HepG2 (cell line): ENCODE results near the gene MYO1G. TPM values are rescaled to one million over a fixed set of nuclear protein-coding genes. Genes with fewer than 3 reads are reported as not detected.

Experiments
- ATAC-seq: fragments of 200-7000 bp; cut with Tn5 transposase; 3 replicates; pipeline ENCODE4 v1.9.1; 2020; ENCODE audit warnings: mild to moderate bottlenecking, moderate library complexity
- BruUV-seq: library from RNA; stranded (reverse); fragments of 400-500 nt; replicated peaks from 2 replicates; lab custom pipeline; 2021; lab: Mats Ljungman, UMichigan
- CTCF ChIA-PET: fragments of 300-600 bp; formaldehyde crosslinking; extraction: SDS; loops from one replicate; lab custom pipeline; 2021; ENCODE audit warnings: low total read pairs, inconsistent platforms, low intra/inter-chr PET ratio; lab: Yijun Ruan, JAX
- POLR2A ChIA-PET: fragments of 350-600 bp; sonication (Branson Sonifier 250); formaldehyde crosslinking; loops from one replicate; lab custom pipeline; 2020; ENCODE audit warnings: antibody characterized with exemption, inconsistent platforms; lab: Yijun Ruan, JAX
- DNase-seq: peaks from one replicate; pipeline ENCODE4 v3.0.0-alpha.2; 2015; ENCODE audit warnings: low spot score
- FAIRE-seq: peaks from 3 replicates; lab custom pipeline; 2011; peaks lifted over from hg19 to GRCh38; lab: Jason Lieb, UNC
- H2AFZ ChIP-seq: one replicate; pipeline ENCODE4 v1.6.1; 2011; ENCODE audit warnings: low read length, inconsistent platforms
- H3K27ac ChIP-seq: fragments of 300-600 bp; 3 replicates; pipeline ENCODE4 v1.8.0; 2011; ENCODE audit warnings: mixed run types, mild to moderate bottlenecking, mixed read lengths, low read length, inconsistent platforms; ENCODE audit not compliant: insufficient read depth; ENCODE audit errors: extremely low read length
- H3K27me3 ChIP-seq, 2 experiments: fragments of 200-600 bp in 1 of 2; 2 replicates in 1 of 2; 3 replicates in 1 of 2; pipeline versions ENCODE4 v1.6.0 to v1.8.0; 2011; ENCODE audit warnings: low read length in 2 of 2, mild to moderate bottlenecking in 2 of 2, moderate library complexity in 2 of 2, inconsistent platforms in 1 of 2; ENCODE audit not compliant: insufficient read depth in 2 of 2, control insufficient read depth in 1 of 2
- H3K36me3 ChIP-seq, 2 experiments: fragments of 200-600 bp in 1 of 2; replicated peaks in 1 of 2; 2 replicates in 1 of 2; 3 replicates in 1 of 2; pipeline versions ENCODE4 v1.5.1 to v1.8.0; 2011; ENCODE audit warnings: low read length in 2 of 2, inconsistent platforms in 1 of 2; ENCODE audit not compliant: insufficient read depth in 2 of 2, control insufficient read depth in 1 of 2
- H3K4me1 ChIP-seq: 2 replicates; pipeline ENCODE4 v1.5.1; 2012; ENCODE audit warnings: low read length, inconsistent platforms; ENCODE audit not compliant: insufficient read depth
- H3K4me2 ChIP-seq: 2 replicates; pipeline ENCODE4 v1.6.0; 2011; ENCODE audit warnings: low read depth, low read length, inconsistent platforms
- H3K4me3 ChIP-seq, 3 experiments: fragments of 200-600 bp in 1 of 3; sonication (generic), shearing (Covaris generic) in 1 of 3; replicated peaks in 1 of 3; 2 replicates each; pipeline ENCODE4 v1.5.1; 2011 to 2016; ENCODE audit warnings: low read length in 3 of 3, inconsistent platforms in 2 of 3, low read depth in 2 of 3, mild to moderate bottlenecking in 2 of 3, control low read depth in 1 of 3, mixed read lengths in 1 of 3; ENCODE audit not compliant: insufficient read depth in 1 of 3
- H3K79me2 ChIP-seq: one replicate; pipeline ENCODE4 v1.6.1; 2011; ENCODE audit warnings: low read length, inconsistent platforms; ENCODE audit not compliant: insufficient read depth
- H3K9ac ChIP-seq: 2 replicates; pipeline ENCODE4 v1.6.0; 2011; ENCODE audit warnings: mild to moderate bottlenecking, low read depth, low read length, inconsistent platforms; ENCODE audit not compliant: insufficient read depth
- H3K9me3 ChIP-seq: 2 replicates; pipeline ENCODE4 v1.5.1; 2012; ENCODE audit warnings: mild to moderate bottlenecking, low read length
- H4K20me1 ChIP-seq: 2 replicates; pipeline ENCODE4 v1.6.0; 2011; ENCODE audit warnings: inconsistent platforms, mild to moderate bottlenecking, low read length, moderate library complexity; ENCODE audit not compliant: insufficient read depth
- CREB1 ChIP-seq, 2 experiments: fragments of 450-650 bp in 1 of 2; IDR thresholded peaks; 2 replicates each; pipeline ENCODE4 v1.6.1; 2016 to 2017; ENCODE audit warnings: control low read depth in 1 of 2, mild to moderate bottlenecking in 1 of 2, missing compliant biosample characterization in 1 of 2, missing genetic modification characterization in 1 of 2
- DMTF1 ChIP-seq: sonication (generic); formaldehyde crosslinking; IDR thresholded peaks from 2 replicates; pipeline ENCODE4 v1.4.0; 2020; ENCODE audit warnings: mild to moderate bottlenecking, missing genetic modification reagents
- MBD4 ChIP-seq: IDR thresholded peaks from 2 replicates; pipeline ENCODE4 v1.6.1; 2012; ENCODE audit warnings: low read length, inconsistent platforms, borderline replicate concordance
- TRIM22 ChIP-seq: fragments of 450-650 bp; IDR thresholded peaks from 2 replicates; pipeline ENCODE4 v1.6.1; 2017
- ZBTB49 ChIP-seq: sonication (generic); formaldehyde crosslinking; IDR thresholded peaks from 2 replicates; pipeline ENCODE4 v1.4.0; 2020; ENCODE audit warnings: missing genetic modification reagents, borderline replicate concordance
- ZFP36 ChIP-seq: fragments of 150-350 bp; IDR thresholded peaks from 2 replicates; pipeline ENCODE4 v1.6.1; 2018; ENCODE audit warnings: borderline replicate concordance, low read length, low read depth; ENCODE audit not compliant: partially characterized antibody
- ZNF432 ChIP-seq: sonication (generic); formaldehyde crosslinking; IDR thresholded peaks from 2 replicates; pipeline ENCODE4 v1.5.0; 2020; ENCODE audit warnings: missing genetic modification reagents, mild to moderate bottlenecking, borderline replicate concordance
- ZNF552 ChIP-seq: sonication (generic); formaldehyde crosslinking; IDR thresholded peaks from 2 replicates; pipeline ENCODE4 v1.9.0; 2022; ENCODE audit warnings: missing genetic modification reagents, mild to moderate bottlenecking, borderline replicate concordance
- ZNF652 ChIP-seq: IDR thresholded peaks from 2 replicates; pipeline ENCODE4 v1.6.1; 2016; ENCODE audit warnings: low read depth, borderline replicate concordance
- ZNF660 ChIP-seq: sonication (generic); formaldehyde crosslinking; IDR thresholded peaks from 2 replicates; pipeline ENCODE4 v1.5.1; 2020; ENCODE audit warnings: mild to moderate bottlenecking, low read depth, missing genetic modification reagents, borderline replicate concordance
- ZNF703 ChIP-seq: sonication (generic); formaldehyde crosslinking; IDR thresholded peaks from 2 replicates; pipeline ENCODE4 v1.5.1; 2020; ENCODE audit warnings: missing genetic modification reagents, mild to moderate bottlenecking, moderate library complexity, borderline replicate concordance
- ZNF768 ChIP-seq: sonication (generic); formaldehyde crosslinking; IDR thresholded peaks from 2 replicates; pipeline ENCODE4 v1.4.0; 2020; ENCODE audit warnings: missing genetic modification reagents
- WGBS: methylation state at CpG from one replicate; pipeline ENCODE4 v1.1.6; 2017; ENCODE audit warnings: low lambda C conversion rate; 5-methylcytosine and 5-hydroxymethylcytosine counted together
- in situ Hi-C: cut with HindIII; loops from 2 replicates; pipeline ENCODE4 v1.10.0; 2017; ENCODE audit warnings: low pct_unique_long_range_greater_than_20kb; ENCODE audit not compliant: extremely low pct_ligation_motif_present
- intact Hi-C: fragments of 100-400 bp; cut with micrococcal nuclease; formaldehyde crosslinking; loops from one replicate; pipeline ENCODE4 v1.10.0; 2022; ENCODE audit not compliant: unreplicated experiment
- polyA plus RNA-seq, 8 experiments: library from polyadenylated mRNA; depleted of rRNA in 3 of 8; stranded (reverse) in 7 of 8; unstranded in 1 of 8; fragments of >200 nt; fragmentation: Illumina TruSeq in 4 of 8; extraction: Trizol in 4 of 8; gene quantifications; 2 replicates each; pipeline versions ENCODE4 v1.2.1 to v1.2.3, GENCODE V29; 2011 to 2016; ENCODE audit warnings: low read depth in 4 of 8, missing spikeins in 1 of 8, mixed read lengths in 1 of 8; ENCODE audit not compliant: insufficient read depth in 1 of 8
- total RNA-seq, 5 experiments: library from RNA; depleted of rRNA; stranded (reverse); fragments of >200 nt; fragmentation: Illumina TruSeq; extraction: Trizol; gene quantifications; 2 replicates each; pipeline ENCODE4 v1.2.3, GENCODE V29; 2016; ENCODE audit warnings: low read depth in 1 of 5

The MYO1G gene
- total and polyA plus RNA-seq, 2 of the 13 experiments (the other 11 are each of a cell fraction or from before 2014, with no cell fraction given): 0.29 to 1.1 TPM

GRCh38 chr7:44986218-44987053 lies 7.6 kb upstream of the MYO1G start:
- intact Hi-C loops: no loop called here
- CTCF ChIA-PET: no interaction called here
- H3K9ac ChIP-seq: no peak overlapping the region
- H3K27me3 ChIP-seq: no peaks in the 10 kb centered on the region
- in situ Hi-C loops: no loop called here
- no peak overlapping the region for H3K27ac ChIP-seq
- no peak for ATAC-seq
- 86% methylated on average over 68 of the region's 68 CpGs for WGBS
- H2AFZ ChIP-seq: no peak overlapping the region
- no peaks in the 10 kb centered on the region for H3K9me3 ChIP-seq
- H3K79me2 ChIP-seq: no peaks in the 10 kb centered on the region
- no TSS peak for BruUV-seq
- peaks cover 23% of the 10 kb centered on the region for H3K4me1 ChIP-seq
- no peaks in the 10 kb centered on the region for H3K36me3 ChIP-seq
- no peak for FAIRE-seq
- POLR2A ChIA-PET: no interaction called here
- H3K4me3 ChIP-seq: no peak overlapping the region
- H4K20me1 ChIP-seq: no peaks in the 10 kb centered on the region
- H3K4me2 ChIP-seq: no peak overlapping the region
- no peak for DNase-seq
- TF ChIP-seq ZNF432 (CRISPR knock-in tag): no peak
- TF ChIP-seq ZNF703 (CRISPR knock-in tag): no peak
- TF ChIP-seq ZBTB49: no peak
- TF ChIP-seq ZNF552 (CRISPR knock-in tag): no peak
- no peak for TF ChIP-seq ZNF768 (CRISPR knock-in tag)
- no peak for TF ChIP-seq MBD4
- TF ChIP-seq ZFP36: no peak
- TF ChIP-seq ZNF652 (CRISPR knock-in tag): no peak
- TF ChIP-seq CREB1 (IDR thresholded peaks at IDR 0.05): peak; percentile 49; the same call in 1 of the 2 replicates
- no peak for TF ChIP-seq CREB1 (CRISPR knock-in tag; IDR thresholded peaks at IDR 0.05)
- no peak for TF ChIP-seq ZNF660
- no peak for TF ChIP-seq TRIM22
- TF ChIP-seq DMTF1 (CRISPR knock-in tag): no peak
